Measurements from ENCODE around the gene PDPR.
"Not testable (repeated sequence)": the region's sequence is repeated elsewhere in the genome, so short reads cannot be mapped to it uniquely, and the experiment has no call there.

PDPR gene

GRCh38 chr16:70135796-70136195 lies 21.7 kb downstream of the PDPR start:
- H3K4me1 ChIP-seq (ENCODE audit: control insufficient read depth, insufficient read depth, low read length); H3K9me3 ChIP-seq (ENCODE audit: control insufficient read depth, low read length): not testable (repeated sequence)
- peaks cover 72% of the 10 kb centered on the region for H3K36me3 ChIP-seq (ENCODE audit: control insufficient read depth, insufficient read depth, low read length, severe bottlenecking)

GRCh38 chr16:70136595-70136994 lies 22.5 kb downstream of the PDPR start:
- H3K4me3 ChIP-seq (ENCODE audit: low read length); DNase-seq (ENCODE audit: low read depth); H3K9ac ChIP-seq (ENCODE audit: low read length); H3K9me3 ChIP-seq (ENCODE audit: control insufficient read depth, low read length); H3K4me1 ChIP-seq (ENCODE audit: control insufficient read depth, insufficient read depth, low read length); H3K27me3 ChIP-seq (replicated peaks; ENCODE audit: control insufficient read depth, insufficient read depth, low read length): not testable (repeated sequence)
- peaks cover 75% of the 10 kb centered on the region for H3K36me3 ChIP-seq (ENCODE audit: control insufficient read depth, insufficient read depth, low read length, severe bottlenecking)

More at GRCh38 chr16:70135796-70136195, 21.7 kb downstream of the PDPR start:
- H3K9ac ChIP-seq (ENCODE audit: low read length); DNase-seq (ENCODE audit: low read depth); H3K27me3 ChIP-seq (replicated peaks; ENCODE audit: control insufficient read depth, insufficient read depth, low read length); H3K4me3 ChIP-seq (ENCODE audit: low read length): not testable (repeated sequence)

- H3K9me3 ChIP-seq (ENCODE audit: control insufficient read depth, low read length); H3K9ac ChIP-seq (ENCODE audit: low read length); H3K4me3 ChIP-seq (ENCODE audit: low read length); H3K4me1 ChIP-seq (ENCODE audit: control insufficient read depth, insufficient read depth, low read length); DNase-seq (ENCODE audit: low read depth); H3K27me3 ChIP-seq (replicated peaks; ENCODE audit: control insufficient read depth, insufficient read depth, low read length): not testable (repeated sequence)
- peaks cover 65% of the 10 kb centered on the region for H3K36me3 ChIP-seq (ENCODE audit: control insufficient read depth, insufficient read depth, low read length, severe bottlenecking)
Observed at GRCh38 chr16:70142739-70143138, 28.6 kb downstream of the PDPR start.

GRCh38 chr16:70143231-70143895 lies 29.2 kb downstream of the PDPR start:
- not testable (repeated sequence) for H3K4me3 ChIP-seq (ENCODE audit: low read length); H3K9ac ChIP-seq (ENCODE audit: low read length); DNase-seq (ENCODE audit: low read depth); H3K27me3 ChIP-seq (replicated peaks; ENCODE audit: control insufficient read depth, insufficient read depth, low read length); H3K9me3 ChIP-seq (ENCODE audit: control insufficient read depth, low read length); H3K4me1 ChIP-seq (ENCODE audit: control insufficient read depth, insufficient read depth, low read length)
- H3K36me3 ChIP-seq (ENCODE audit: control insufficient read depth, insufficient read depth, low read length, severe bottlenecking), result peaks cover 68% of the 10 kb centered on the region

GRCh38 chr16:70147853-70148252 lies 33.7 kb downstream of the PDPR start:
- peaks cover 68% of the 10 kb centered on the region for H3K36me3 ChIP-seq (ENCODE audit: control insufficient read depth, insufficient read depth, low read length, severe bottlenecking)
- DNase-seq (ENCODE audit: low read depth); H3K9me3 ChIP-seq (ENCODE audit: control insufficient read depth, low read length): not testable (repeated sequence)

GRCh38 chr16:70148453-70148852 lies 34.3 kb downstream of the PDPR start:
- not testable (repeated sequence) for H3K9me3 ChIP-seq (ENCODE audit: control insufficient read depth, low read length); H3K4me1 ChIP-seq (ENCODE audit: control insufficient read depth, insufficient read depth, low read length); DNase-seq (ENCODE audit: low read depth); H3K9ac ChIP-seq (ENCODE audit: low read length); H3K27me3 ChIP-seq (replicated peaks; ENCODE audit: control insufficient read depth, insufficient read depth, low read length); H3K4me3 ChIP-seq (ENCODE audit: low read length)
- H3K36me3 ChIP-seq (ENCODE audit: control insufficient read depth, insufficient read depth, low read length, severe bottlenecking), result peaks cover 68% of the 10 kb centered on the region

More at GRCh38 chr16:70147853-70148252, 33.7 kb downstream of the PDPR start:
- not testable (repeated sequence) for H3K4me3 ChIP-seq (ENCODE audit: low read length); H3K4me1 ChIP-seq (ENCODE audit: control insufficient read depth, insufficient read depth, low read length); H3K9ac ChIP-seq (ENCODE audit: low read length); H3K27me3 ChIP-seq (replicated peaks; ENCODE audit: control insufficient read depth, insufficient read depth, low read length)

- H3K9ac ChIP-seq (ENCODE audit: low read length); H3K4me3 ChIP-seq (ENCODE audit: low read length): not testable (repeated sequence)
- peaks cover 70% of the 10 kb centered on the region for H3K36me3 ChIP-seq (ENCODE audit: control insufficient read depth, insufficient read depth, low read length, severe bottlenecking)
Observed at GRCh38 chr16:70149296-70149695, 35.2 kb downstream of the PDPR start.

GRCh38 chr16:70151391-70151790 lies 37.3 kb downstream of the PDPR start:
- Histone ChIP-seq H3K36me3 (ENCODE audit: control insufficient read depth, insufficient read depth, low read length, severe bottlenecking) (peaks cover 82% of the 10 kb centered on the region), H3K27me3 (replicated peaks; ENCODE audit: control insufficient read depth, insufficient read depth, low read length) (no peaks in the 10 kb centered on the region), H3K4me3 (ENCODE audit: low read length) (no peak overlapping the region), H3K9ac (ENCODE audit: low read length) (no peak overlapping the region), H3K9me3 (ENCODE audit: control insufficient read depth, low read length) (no peaks in the 10 kb centered on the region), H3K4me1 (ENCODE audit: control insufficient read depth, insufficient read depth, low read length) (no peaks in the 10 kb centered on the region)
- no peak for DNase-seq (ENCODE audit: low read depth)

More at GRCh38 chr16:70149296-70149695, 35.2 kb downstream of the PDPR start:
- not testable (repeated sequence) for H3K9me3 ChIP-seq (ENCODE audit: control insufficient read depth, low read length); H3K4me1 ChIP-seq (ENCODE audit: control insufficient read depth, insufficient read depth, low read length); H3K27me3 ChIP-seq (replicated peaks; ENCODE audit: control insufficient read depth, insufficient read depth, low read length); DNase-seq (ENCODE audit: low read depth)

- DNase-seq (ENCODE audit: low read depth), result no peak
- Histone ChIP-seq H3K4me1 (ENCODE audit: control insufficient read depth, insufficient read depth, low read length) (no peaks in the 10 kb centered on the region), H3K36me3 (ENCODE audit: control insufficient read depth, insufficient read depth, low read length, severe bottlenecking) (peaks cover 88% of the 10 kb centered on the region), H3K4me3 (ENCODE audit: low read length) (no peak overlapping the region), H3K9me3 (ENCODE audit: control insufficient read depth, low read length) (no peaks in the 10 kb centered on the region), H3K9ac (ENCODE audit: low read length) (no peak overlapping the region), H3K27me3 (replicated peaks; ENCODE audit: control insufficient read depth, insufficient read depth, low read length) (no peaks in the 10 kb centered on the region)
Observed at GRCh38 chr16:70151941-70152509, 37.9 kb downstream of the PDPR start.

- no peak overlapping the region for H3K4me3 ChIP-seq (ENCODE audit: low read length)
- no peaks in the 10 kb centered on the region for H3K27me3 ChIP-seq (replicated peaks; ENCODE audit: control insufficient read depth, insufficient read depth, low read length)
- H3K36me3 ChIP-seq (ENCODE audit: control insufficient read depth, insufficient read depth, low read length, severe bottlenecking), result peaks cover 91% of the 10 kb centered on the region
- H3K9ac ChIP-seq (ENCODE audit: low read length), result no peak overlapping the region
- H3K9me3 ChIP-seq (ENCODE audit: control insufficient read depth, low read length), result no peaks in the 10 kb centered on the region
- DNase-seq (ENCODE audit: low read depth), result no peak
- H3K4me1 ChIP-seq (ENCODE audit: control insufficient read depth, insufficient read depth, low read length), result no peaks in the 10 kb centered on the region
Observed at GRCh38 chr16:70152578-70153302, 38.6 kb downstream of the PDPR start.

GRCh38 chr16:70154736-70155135 lies 40.6 kb downstream of the PDPR start:
- H3K4me3 ChIP-seq (ENCODE audit: low read length); H3K27me3 ChIP-seq (replicated peaks; ENCODE audit: control insufficient read depth, insufficient read depth, low read length); DNase-seq (ENCODE audit: low read depth); H3K9me3 ChIP-seq (ENCODE audit: control insufficient read depth, low read length); H3K9ac ChIP-seq (ENCODE audit: low read length); H3K4me1 ChIP-seq (ENCODE audit: control insufficient read depth, insufficient read depth, low read length): not testable (repeated sequence)
- H3K36me3 ChIP-seq (ENCODE audit: control insufficient read depth, insufficient read depth, low read length, severe bottlenecking), result peaks cover 97% of the 10 kb centered on the region
